Fibroblast of villous mesenchyme (primary cell): ENCODE results near the gene HSD17B2. TPM values are rescaled to one million over a fixed set of nuclear protein-coding genes. Genes with fewer than 3 reads are reported as not detected.

ENCODE experiments used
- DNase-seq: peaks from one replicate; pipeline ENCODE4 v3.0.0-alpha.2; 2010; ENCODE audit warnings: low read depth
- H3K4me3 ChIP-seq: 2 replicates; pipeline ENCODE4 v1.5.1; 2011; ENCODE audit warnings: low read depth, mild to moderate bottlenecking, low read length
- CTCF ChIP-seq: IDR thresholded peaks from 2 replicates; pipeline ENCODE4 v1.5.1; 2012; ENCODE audit warnings: low read depth, mild to moderate bottlenecking, low read length; ENCODE audit not compliant: insufficient read depth
- total RNA-seq: library from RNA; depleted of rRNA; stranded (reverse); fragments of >200 nt; gene quantifications from 2 replicates; pipeline ENCODE4 v1.2.3, GENCODE V29; 2012

The HSD17B2 gene
- total RNA-seq, 1 donor, result 9.5 TPM

- no peak overlapping the region for H3K4me3 ChIP-seq
- TF ChIP-seq CTCF, result no peak
- no peak for DNase-seq
Measured at GRCh38 chr16:82051656-82052055, 16.6 kb downstream of the HSD17B2 start.

GRCh38 chr16:82055117-82055516 is 20.1 kb downstream of the HSD17B2 start:
- no peak for TF ChIP-seq CTCF
- DNase-seq, result no peak

GRCh38 chr16:82055728-82056549 is 20.9 kb downstream of the HSD17B2 start:
- DNase-seq, result peak; percentile 55
- no peak for TF ChIP-seq CTCF
- no peak overlapping the region for H3K4me3 ChIP-seq

More at GRCh38 chr16:82055117-82055516, 20.1 kb downstream of the HSD17B2 start:
- no peak overlapping the region for H3K4me3 ChIP-seq

GRCh38 chr16:82056550-82056896 is 21.5 kb downstream of the HSD17B2 start:
- no peak for TF ChIP-seq CTCF
- H3K4me3 ChIP-seq, result no peak overlapping the region
- no peak for DNase-seq

- H3K4me3 ChIP-seq, result no peak overlapping the region
- DNase-seq, result peak; percentile 74
- TF ChIP-seq CTCF, result no peak
Measured at GRCh38 chr16:82059161-82059982, 24.3 kb downstream of the HSD17B2 start.

- peak; percentile 97 for DNase-seq
- no peak for TF ChIP-seq CTCF
- no peak overlapping the region for H3K4me3 ChIP-seq
Measured at GRCh38 chr16:82059983-82060421, 24.9 kb downstream of the HSD17B2 start.
